HG03520 (cell line): ENCODE results near the gene PTPRN2.
"Not testable (repeated sequence)": the region's sequence is repeated elsewhere in the genome, so short reads cannot be mapped to it uniquely, and the experiment has no call there.

ENCODE experiments used
- ATAC-seq: cut with Tn5 transposase; IDR thresholded peaks from one replicate; pipeline ENCODE4 v1.9.1; 2021; ENCODE audit warnings: mild to moderate bottlenecking, moderate library complexity; ENCODE audit not compliant: unreplicated experiment

PTPRN2 gene

DNA sequence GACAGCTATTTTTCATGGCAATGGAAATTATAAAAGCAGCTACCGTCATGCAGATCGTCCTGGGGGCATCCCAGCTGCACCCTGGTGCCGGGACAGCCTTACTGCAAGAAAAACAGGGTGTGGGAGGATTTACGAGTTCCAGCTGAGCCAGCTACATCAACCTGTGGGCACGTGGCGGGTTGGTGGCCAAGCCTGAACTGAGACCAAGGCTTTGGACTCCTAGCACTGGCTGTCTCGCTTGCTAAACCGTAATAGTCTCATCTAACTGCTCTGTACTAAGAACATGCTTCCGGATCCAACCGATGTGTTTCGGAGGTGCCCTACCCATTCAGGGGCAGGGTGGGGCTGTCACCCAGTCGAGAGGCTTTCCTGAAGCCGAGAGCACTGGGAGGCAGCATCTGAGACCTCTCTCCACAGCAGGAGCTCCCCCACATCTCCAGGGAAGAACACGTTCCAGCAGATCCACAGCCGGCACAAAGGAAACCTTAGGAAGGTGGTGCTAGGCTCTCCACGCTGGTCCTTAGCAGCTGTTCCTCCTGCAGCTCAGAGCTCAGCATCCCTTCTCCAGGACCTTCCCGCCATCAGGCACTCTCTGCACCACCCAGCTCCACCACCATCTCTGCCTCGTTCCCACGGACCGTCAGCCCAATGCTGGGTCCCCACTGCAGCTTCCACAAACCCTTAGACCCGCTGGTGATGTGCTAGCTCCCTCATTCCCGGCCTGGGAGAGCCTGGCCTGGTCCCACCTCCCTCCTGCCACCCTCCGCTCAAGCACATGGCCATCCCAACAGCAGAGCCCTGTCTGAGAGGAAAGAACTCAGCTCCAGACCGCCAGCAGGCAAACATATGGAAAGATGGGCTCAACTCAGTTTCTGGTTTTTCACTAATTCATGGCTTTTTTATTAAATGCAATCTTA, 158.5 kb downstream of the PTPRN2 start:
- ATAC-seq = no peak

- ATAC-seq = no peak
Observed at GRCh38 chr7:158428131-158428836, 159.3 kb downstream of the PTPRN2 start.

DNA sequence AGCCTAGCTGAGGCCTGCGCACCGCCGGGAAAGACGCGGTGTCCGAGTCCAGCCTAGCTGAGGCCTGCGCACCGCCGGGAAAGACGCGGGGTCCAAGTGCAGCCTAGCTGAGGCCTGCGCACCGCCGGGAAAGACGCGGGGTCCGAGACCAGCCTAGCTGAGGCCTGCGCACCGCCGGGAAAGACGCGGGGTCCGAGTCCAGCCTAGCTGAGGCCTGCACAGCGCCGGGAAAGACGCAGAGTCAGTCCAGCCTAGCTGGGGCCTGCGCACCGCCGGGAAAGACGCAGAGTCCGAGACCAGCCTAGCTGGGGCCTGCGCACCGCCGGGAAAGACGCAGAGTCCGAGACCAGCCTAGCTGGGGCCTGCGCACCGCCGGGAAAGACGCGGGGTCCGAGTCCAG, 161.9 kb downstream of the PTPRN2 start:
- not testable (repeated sequence) for ATAC-seq

DNA sequence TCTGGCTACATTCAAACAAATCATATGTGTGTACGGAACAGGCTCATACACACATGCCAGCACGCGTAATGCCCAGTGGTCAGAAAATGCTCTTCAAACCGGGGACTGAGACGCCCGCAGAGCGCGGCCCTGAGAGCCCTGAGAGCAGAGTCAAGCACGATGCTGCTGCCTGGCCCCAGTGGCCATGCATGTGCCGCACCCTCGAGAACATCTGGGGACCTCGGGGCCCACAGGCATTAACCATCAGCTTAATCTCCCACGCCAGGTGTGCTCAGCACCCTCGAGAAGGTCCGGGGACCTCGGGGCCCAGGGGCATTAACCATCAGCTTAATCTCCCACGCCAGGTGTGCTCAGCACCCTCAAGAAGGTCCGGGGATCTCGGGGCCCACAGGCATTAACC, 163.1 kb downstream of the PTPRN2 start:
- no peak for ATAC-seq

- no peak for ATAC-seq
Observed at GRCh38 chr7:158424011-158424410, 163.6 kb downstream of the PTPRN2 start.

- no peak for ATAC-seq
Observed at GRCh38 chr7:158422887-158423560, 164.6 kb downstream of the PTPRN2 start.

- no peak for ATAC-seq
Observed at GRCh38 chr7:158422196-158422886, 165.3 kb downstream of the PTPRN2 start.

DNA sequence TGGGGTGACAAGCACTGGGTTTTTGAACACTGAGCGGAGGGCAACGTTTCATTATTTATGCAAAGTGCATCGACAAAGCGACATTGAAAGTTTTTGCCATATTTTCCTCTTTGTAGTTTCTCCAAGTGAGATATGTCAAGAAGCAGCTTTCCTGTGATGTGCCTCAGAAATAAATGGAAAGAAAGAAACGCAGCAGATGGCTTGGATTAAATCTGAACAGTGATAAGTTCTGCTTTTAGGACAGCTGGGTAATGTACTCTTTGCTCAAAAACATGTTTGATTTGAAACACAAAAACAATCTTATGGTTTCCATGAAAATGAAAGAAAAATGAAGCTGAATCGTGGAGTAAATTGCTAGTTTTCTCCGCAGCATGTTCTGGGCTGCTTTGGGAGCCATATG, 166.3 kb downstream of the PTPRN2 start:
- ATAC-seq = no peak

GRCh38 chr7:158420591-158421340, 166.9 kb downstream of the PTPRN2 start:
- ATAC-seq = no peak

- ATAC-seq = no peak
Observed at GRCh38 chr7:158419238-158419785, 168.3 kb downstream of the PTPRN2 start.

- ATAC-seq = not testable (repeated sequence)
Observed at GRCh38 chr7:158418395-158418794, 169.2 kb downstream of the PTPRN2 start.

GRCh38 chr7:158416283-158416933, 171.2 kb downstream of the PTPRN2 start:
- no peak for ATAC-seq

GRCh38 chr7:158415316-158415715, 172.3 kb downstream of the PTPRN2 start:
- no peak for ATAC-seq

DNA sequence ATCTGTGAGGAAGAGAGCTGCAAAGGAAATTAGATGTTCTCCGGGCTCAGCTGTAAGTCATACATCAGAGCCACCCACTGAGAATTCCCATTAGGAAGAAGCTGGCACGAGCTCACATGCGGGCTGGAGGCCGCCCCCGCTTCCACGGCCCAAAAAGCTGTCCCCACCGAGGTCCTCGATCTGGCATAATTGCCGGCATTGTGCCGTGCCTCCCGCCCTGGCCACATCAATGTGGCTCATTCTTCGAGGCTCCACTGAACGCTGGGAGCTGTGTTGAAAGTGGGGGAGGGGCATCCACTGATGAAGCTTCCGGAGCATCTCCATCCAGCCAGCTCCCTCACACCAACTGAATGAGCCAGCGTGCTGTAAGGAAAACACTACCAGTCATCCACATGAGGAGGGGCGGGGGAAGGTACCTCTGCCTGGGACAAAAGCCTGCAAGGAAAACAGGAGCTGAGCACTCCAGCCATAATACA, 173.1 kb downstream of the PTPRN2 start:
- ATAC-seq = no peak

DNA sequence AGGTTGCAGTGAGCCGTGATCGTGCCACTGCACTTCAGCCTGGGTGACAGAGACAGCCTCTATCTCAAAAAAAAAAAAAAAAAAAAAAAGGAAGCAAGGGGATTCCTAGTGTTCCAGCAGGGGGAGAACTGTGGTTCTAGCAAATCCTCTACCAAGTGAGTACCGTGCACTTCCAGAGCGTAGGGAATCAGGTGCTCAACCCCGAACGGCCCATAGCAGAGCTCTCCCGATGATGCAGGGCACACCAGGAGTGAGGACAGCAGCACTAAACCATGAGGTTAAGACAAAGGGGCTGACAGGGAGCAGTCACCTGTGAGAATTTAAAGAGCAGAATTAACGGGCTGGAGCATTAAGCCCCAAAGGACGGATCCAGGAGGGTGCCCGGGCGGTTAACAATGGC, 173.6 kb downstream of the PTPRN2 start:
- no peak for ATAC-seq

GRCh38 chr7:158411232-158411950, 176.2 kb downstream of the PTPRN2 start:
- no peak for ATAC-seq

DNA sequence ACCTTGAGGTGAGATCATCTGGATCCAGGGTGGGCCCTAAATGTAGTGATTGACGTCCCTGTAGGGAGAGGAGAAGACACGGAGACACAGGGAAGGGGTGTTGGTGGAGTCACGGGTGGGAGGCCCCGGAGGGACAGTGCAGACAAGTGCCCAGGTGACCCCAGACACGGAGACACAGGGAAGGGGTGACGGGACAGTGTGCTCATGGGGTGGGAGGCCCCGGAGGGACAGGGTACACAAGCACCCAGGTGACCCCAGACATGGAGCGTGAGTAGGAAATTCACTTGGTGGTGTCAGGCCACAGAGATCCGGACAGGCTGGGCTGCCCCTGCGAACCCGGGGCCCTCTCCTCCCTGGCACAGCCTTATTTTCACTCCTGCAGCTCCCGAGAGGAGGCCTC, 176.9 kb downstream of the PTPRN2 start:
- no peak for ATAC-seq

GRCh38 chr7:158409816-158410330, 177.8 kb downstream of the PTPRN2 start:
- no peak for ATAC-seq
